ELR (cell line): ENCODE results near the gene TCAP.

Source experiments
- DNase-seq: peaks from one replicate; pipeline ENCODE4 v3.0.0-alpha.2; 2015; ENCODE audit warnings: low read depth

Gene TCAP

DNA sequence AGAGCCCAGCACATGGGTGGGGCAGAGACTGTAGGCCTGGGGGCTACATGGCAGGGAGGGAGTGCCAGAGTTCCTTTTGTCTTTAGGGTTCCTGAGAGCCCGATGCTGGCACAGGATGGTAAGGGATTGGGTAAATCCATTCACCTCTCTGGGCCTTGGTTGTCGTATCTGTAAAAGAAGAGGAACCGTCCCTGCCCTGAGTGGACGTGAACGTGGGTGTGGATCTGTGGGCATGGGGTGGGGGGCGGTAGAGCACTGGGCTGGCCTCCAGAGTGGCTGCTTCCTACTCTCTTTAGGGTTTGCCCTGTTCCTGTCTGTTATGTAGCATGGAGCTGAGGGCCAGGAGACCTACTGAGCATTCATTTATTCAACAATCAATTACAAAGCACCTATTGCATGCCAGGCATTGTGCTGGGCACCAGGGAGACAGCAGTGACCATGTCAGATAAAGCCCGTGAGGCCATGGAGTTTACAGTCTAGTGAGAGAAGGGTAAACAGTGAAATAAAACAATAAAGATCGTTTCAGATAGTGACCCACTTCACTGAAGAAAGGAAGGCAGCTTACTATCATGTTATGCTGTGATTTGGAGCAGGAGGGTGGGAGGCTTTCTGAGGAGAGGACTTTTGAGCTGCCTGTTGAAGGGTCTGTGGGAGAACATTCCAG is 13.1 kb upstream of the TCAP start:
- no peak for DNase-seq

DNA sequence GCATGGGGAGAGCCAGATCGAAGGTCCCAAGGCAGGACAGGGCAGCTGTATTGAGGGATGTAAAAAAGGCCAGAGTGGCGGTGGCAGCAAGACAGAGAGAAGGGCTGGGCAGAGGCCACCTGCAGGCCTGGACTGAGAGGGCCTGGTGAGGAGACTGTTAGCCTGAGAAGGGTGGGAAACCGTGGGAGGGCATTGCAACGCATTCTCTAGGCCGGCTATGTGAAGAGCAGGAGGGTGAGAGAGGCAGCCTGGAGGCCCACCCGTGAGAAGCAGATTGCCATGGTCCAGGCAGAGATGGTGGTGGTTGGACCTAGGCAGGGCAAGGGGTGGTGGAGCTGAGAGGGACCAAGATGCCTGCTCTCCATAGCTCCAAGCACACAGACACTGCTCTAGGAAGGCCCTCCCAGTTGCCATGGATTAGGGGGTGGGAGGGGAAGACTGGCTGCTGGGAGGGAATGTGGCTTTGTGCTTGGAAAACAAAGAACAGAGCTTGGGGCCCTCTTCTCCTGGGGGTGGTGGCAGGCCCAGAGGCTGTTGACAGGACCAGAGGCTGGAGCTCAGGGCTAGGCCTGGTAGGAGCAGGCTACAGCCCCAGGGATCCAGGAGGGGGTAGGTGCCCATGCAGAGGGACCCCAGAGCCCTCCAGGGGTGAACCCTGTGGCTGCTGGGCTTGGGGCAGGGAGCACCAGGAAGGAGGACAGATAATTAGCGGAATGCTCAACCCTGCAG is 12.4 kb upstream of the TCAP start:
- no peak for DNase-seq

DNA sequence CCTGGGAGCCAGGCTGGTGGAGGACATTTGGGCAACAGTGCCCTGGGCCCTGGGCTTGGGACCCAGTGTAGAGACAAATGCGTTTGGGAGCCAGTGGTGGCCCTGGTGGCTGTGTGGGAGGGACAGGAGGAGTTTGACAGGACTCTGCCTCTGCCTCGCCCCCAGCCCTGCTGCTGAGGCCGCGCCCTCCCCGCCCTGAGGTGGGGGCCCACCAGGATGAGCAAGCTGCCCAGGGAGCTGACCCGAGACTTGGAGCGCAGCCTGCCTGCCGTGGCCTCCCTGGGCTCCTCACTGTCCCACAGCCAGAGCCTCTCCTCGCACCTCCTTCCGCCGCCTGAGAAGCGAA is 11.9 kb upstream of the TCAP start:
- DNase-seq = no peak

DNA sequence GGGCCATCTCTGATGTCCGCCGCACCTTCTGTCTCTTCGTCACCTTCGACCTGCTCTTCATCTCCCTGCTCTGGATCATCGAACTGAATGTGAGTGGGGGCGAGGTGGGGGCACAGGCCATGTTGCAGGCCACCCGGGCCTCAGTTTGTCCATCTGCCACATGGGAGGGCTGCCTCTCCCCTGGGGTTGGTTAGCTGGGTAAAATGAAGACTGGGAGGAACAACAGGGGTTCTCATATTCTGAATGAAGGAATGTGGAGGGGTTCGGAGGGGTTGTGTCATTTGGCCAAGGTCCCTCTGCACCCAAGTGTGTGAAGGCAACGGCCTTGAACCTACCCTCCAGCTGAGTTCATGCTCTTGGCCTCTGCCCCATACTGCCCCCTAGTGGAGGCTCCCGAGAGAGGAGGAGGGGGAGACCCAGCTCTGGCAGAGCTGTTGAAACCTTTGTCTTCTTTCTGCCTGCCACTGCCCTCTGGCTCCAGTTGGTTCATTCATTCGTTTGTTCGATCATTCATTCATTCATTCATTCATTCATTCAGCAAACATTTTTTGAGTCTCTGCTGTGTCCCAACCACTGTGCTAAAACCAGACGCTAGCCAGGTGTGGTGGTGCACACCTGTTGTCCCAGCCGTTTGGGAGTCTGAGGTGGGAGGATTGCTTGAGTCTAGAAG is 11.4 kb upstream of the TCAP start:
- peak; percentile 67 for DNase-seq

DNA sequence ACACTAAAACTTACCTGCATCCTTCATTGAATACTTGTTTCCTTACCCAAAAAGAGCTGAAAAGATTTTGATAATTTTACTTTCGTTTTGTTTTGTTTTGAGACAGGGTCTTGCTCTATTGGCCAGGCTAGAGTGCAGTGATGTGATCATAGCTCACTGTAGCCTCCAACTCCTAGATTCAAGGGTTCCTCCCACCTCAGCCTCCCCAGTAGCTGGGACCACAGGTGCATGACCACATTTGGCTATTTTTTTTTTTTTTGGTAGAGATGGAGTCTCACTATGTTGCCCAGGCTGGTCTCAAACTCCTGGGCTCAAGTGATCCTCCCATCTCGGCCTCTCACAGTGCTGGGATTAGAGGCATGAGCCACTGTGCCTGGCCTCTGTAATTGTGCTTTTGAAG is 10.0 kb upstream of the TCAP start:
- no peak for DNase-seq

DNA sequence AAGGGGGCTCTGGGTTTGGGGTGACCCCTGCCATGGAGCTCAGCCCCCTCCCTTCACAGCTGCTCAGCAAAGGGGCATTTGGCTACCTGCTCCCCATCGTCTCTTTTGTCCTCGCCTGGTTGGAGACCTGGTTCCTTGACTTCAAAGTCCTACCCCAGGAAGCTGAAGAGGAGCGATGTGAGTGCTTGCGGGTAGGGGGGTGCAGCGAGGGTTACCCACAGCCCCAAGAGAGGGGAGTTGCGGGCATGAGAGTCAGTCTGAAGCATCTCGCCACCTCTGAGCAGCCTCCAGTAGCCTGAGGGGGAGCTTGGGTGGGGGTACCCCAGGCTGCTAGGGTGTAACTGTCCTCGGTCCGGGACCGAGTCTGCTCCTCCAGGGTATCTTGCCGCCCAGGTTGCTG is 6.8 kb upstream of the TCAP start:
- DNase-seq = no peak

DNA sequence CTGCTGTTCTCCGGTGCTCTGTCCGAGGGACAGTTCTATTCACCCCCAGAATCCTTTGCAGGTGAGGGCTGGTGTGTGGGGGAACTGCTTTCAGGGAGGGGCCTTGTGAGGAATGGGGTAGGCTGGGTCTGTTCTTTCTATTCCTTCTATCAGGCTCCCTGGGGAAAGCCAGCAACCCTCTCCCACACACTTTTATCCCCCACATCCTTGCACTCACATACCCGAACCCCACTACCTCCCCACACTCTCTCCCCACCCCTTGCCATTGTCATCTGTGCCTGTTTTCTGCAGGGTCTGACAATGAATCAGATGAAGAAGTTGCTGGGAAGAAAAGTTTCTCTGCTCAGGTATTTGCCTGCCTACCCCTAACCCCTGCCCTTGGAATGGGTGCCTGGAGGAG is 6.4 kb upstream of the TCAP start:
- DNase-seq = no peak

DNA sequence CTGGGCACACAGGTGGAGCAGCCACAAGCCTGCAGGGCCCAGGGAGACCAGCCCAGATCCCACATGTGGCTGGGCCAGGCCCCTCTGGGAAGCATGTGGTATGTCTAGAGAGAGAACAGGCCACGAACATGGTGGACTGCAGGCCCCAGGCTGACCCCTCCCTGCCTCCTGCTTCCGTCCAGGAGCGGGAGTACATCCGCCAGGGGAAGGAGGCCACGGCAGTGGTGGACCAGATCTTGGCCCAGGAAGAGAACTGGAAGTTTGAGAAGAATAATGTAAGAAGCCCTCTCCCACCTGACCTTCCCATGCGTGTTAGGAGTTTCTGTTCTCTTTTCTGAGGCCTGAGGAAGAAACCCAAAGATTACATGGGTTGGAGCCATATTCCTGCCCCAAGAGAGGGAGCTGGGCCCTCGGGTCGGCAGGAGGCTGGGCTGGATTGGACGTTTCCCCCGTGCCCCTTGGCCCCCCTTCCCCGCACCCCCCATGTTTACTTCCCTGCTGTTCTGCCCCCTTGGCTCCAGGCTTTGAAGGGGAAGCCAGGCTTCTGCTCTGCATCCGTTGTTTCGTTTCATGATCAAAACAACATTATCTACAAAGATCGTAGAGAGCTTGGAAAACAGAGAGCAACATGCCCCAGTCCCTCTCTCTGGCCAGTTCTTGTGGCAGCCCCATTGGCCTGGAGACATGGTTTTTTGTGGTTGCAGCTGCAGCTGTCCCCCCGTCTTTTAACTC is 5.7 kb upstream of the TCAP start:
- no peak for DNase-seq

DNA sequence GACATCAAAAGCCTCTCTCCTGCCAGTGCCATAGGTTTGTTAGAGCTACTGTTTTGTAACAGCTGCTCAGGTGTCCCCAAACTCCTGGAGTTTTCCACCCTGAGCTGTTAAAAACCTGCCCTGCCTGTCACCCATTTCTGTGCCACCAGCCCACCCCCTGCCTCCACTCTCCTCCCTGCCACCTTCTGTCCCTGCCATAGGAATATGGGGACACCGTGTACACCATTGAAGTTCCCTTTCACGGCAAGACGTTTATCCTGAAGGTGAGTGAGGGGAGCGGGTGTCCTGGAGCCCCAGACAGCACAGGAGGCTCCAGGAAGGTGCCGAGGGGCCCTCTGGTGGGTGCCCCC is 5.2 kb upstream of the TCAP start:
- DNase-seq = no peak

DNA sequence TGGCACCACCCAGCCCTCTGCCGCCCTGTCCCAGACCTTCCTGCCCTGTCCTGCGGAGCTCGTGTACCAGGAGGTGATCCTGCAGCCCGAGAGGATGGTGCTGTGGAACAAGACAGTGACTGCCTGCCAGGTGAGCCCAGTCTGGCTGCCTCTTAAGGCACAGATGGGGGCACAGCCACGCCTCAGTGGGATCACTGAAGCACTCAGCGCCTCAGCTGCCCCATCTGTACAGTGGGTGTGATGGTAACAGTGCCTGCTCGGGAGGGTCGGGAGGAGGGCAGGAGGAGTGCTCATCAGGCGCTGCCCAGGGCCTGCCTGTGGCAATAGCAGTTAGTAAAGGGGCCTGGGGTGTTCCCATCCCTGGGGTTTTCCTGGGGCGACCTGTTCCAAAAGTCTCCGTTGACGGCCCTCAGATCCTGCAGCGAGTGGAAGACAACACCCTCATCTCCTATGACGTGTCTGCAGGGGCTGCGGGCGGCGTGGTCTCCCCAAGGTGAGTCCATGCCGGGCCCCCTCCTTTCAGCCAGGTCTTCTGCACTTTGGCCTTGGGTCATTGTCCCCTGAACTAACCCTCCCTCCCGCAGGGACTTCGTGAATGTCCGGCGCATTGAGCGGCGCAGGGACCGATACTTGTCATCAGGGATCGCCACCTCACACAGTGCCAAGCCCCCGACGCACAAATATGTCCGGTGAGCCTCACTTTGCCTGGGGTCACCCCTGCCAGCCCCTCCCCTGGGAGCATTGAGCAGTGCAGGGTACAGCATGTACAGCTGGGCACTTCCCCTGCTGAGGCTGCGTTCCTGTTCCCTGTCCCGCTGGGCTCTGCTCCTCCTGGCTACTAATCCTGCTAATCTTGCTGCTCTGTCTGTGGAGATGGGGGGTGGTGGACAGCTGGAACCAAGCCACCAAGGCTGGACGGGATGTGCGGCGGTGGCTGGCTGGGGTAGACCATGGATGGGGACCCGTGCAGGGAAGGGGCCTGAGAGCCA is 4.5 kb upstream of the TCAP start:
- no peak for DNase-seq

DNA sequence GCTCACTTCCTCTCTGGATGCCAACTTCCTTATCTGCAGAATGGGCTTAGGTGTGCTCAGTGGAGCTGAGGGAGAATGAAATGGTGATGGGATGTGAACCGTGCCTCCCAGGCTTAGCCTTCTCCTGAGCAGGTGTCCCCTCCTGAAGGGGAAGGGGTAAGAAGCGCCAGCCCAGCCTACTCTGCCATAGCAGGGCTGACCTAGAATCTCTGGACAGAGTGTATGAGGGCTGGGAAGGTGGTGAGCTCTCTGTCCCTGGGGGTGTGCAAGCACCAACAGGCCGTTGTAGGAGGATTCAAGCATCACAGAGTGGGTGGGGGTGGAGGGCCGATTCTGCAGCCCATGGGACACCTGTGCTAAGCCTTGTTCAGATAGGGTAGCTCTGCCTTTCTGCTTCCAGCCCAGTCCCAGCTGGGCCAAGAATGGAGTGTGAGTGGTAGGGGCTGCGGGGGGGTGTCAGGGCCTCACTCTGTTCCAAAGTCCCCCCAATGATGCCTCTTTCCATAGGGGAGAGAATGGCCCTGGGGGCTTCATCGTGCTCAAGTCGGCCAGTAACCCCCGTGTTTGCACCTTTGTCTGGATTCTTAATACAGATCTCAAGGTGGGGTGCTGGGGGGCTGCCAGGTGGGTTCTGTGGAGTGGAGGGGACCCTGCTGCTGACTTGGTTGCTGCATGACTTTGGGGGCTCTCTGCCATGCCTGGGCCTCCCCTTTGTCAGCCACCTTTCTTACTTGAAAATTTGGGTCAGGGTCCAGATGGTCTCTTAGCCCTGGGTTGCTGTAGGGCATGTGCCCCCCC is 3.2 kb upstream of the TCAP start:
- no peak for DNase-seq

DNA sequence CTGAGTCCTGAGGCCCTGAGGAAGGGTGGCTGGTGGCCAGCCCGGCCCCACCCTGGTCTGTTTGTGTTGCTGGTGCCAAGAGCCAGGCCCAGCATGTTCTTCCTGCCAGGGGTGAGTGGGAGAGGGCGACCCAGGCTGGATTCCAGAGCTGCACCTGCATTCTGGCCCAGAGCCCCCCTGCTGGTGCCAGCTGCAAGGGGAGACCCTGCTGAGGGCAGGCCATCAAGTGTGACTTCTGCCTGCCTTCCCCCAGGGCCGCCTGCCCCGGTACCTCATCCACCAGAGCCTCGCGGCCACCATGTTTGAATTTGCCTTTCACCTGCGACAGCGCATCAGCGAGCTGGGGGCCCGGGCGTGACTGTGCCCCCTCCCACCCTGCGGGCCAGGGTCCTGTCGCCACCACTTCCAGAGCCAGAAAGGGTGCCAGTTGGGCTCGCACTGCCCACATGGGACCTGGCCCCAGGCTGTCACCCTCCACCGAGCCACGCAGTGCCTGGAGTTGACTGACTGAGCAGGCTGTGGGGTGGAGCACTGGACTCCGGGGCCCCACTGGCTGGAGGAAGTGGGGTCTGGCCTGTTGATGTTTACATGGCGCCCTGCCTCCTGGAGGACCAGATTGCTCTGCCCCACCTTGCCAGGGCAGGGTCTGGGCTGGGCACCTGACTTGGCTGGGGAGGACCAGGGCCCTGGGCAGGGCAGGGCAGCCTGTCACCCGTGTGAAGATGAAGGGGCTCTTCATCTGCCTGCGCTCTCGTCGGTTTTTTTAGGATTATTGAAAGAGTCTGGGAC is 2.4 kb upstream of the TCAP start:
- DNase-seq = no peak

DNA sequence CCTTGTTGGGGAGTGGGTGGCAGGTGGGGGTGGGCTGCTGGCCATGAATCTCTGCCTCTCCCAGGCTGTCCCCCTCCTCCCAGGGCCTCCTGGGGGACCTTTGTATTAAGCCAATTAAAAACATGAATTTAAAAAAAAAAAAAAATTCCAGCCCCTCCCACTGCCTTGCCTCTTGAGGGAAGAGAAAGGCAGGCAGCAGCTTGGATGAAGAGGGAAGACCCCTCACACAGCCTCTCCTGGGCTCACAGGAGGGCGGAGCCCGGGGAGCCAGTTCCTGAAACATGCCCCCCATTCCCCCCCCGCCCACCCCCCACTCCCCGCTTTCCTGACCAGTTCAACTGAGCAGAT is 1.8 kb upstream of the TCAP start:
- peak; percentile 25 for DNase-seq

DNA sequence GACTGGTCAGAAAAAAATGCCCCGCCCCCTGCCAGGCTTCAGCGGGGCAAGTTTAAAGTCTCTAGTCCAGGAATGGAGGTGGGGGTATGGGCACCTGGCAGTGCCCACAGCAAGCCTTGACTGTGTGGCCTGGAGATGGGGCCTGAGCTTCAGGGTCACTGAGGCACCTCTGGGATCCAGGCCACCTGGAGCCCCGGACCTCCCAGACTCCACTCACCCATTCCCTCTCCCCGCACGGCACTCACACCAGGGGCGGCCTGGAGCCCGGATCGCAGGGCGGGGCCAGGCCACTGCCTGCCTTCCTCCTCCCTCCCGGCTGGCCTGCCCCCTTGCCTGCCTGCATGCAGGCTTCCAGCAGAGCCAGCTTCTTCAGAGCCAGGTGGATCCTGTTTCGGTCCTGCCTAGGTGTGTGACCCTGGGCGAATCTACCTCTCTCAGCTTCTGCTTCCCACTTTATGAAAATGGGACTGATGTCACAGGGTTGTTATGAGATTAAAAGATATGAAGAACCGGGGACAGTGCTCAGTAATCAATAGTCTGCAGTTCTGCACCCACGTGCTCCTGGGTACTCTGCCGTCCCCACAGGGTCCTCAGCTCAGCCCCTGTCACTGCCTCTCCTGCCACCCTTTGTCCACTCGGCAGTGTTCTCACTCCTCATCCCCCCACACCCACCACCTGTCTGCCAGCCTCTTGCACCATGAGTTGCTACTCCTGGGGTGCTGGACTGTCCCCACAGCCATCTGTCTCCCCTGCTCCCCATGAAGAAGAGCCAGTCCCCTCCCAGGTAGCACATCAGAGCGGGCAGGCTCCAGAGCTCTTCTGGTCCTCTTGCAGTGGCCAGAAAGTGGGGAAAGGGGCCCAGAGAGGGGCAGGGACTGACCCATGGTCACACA is 1.2 kb upstream of the TCAP start:
- peak; percentile 23 for DNase-seq

DNA sequence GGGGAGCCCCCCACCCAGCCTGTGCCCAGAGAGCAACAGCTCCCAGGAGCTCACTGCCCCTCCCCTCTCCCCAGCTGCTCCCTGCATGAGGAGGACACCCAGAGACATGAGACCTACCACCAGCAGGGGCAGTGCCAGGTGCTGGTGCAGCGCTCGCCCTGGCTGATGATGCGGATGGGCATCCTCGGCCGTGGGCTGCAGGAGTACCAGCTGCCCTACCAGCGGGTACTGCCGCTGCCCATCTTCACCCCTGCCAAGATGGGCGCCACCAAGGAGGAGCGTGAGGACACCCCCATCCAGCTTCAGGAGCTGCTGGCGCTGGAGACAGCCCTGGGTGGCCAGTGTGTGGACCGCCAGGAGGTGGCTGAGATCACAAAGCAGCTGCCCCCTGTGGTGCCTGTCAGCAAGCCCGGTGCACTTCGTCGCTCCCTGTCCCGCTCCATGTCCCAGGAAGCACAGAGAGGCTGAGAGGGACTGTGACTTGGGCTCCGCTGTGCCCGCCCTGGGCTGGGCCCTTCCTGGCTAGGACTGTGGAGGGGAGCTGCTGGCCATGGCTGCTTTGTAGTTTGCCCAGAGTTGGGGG is 584 bp downstream of the TCAP start:
- peak; percentile 40 for DNase-seq

DNA sequence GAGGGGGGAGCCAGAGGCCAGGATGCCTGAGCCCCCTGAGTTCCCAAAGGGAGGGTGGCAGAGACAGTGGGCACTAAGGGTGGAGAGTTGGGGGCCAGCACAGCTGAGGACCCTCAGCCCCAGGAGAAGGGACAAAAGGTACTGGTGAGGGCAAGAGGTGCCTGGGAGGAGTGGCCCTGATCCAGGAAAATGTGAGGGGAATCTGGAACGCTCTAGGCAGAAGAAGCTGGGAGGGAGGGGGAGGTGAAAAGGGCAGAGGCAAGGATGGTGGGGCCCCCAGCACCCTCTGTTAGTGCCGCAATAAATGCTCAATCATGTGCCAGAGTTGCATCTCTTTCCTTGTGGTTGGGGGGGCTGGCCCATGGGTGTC is 1.1 kb downstream of the TCAP start:
- DNase-seq = no peak

DNA sequence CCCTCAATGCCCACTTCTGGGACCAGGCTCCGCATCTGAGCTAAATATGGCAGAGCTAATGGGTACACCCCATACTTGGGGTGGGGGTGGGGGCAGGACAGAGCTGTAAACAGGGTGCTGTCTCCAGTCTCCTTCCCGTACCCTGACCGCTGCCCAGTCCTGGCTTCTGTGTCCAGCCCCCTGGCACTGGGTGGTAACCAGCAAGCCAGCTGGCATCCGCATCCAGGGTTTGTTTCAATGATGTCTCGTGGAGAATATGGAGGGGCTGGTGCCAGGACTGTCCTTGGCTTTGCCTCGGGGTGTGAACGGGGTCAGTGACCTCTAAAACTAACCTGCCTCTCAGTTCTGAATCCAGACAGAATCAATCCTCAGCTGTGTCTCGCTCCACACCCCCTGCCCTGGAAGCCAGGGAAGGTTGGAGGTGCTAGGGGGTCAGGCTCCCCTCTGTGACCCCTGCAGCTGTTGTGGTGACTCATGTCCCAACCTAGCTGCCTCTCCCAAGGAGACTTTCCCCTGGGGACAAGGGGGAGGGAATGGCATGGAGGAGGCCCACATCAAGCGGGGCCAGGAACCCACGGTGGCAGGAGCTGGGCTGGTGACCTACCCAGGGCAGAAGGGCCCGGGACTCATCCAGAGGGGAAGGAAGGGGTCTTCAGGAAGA is 1.6 kb downstream of the TCAP start:
- DNase-seq = no peak

DNA sequence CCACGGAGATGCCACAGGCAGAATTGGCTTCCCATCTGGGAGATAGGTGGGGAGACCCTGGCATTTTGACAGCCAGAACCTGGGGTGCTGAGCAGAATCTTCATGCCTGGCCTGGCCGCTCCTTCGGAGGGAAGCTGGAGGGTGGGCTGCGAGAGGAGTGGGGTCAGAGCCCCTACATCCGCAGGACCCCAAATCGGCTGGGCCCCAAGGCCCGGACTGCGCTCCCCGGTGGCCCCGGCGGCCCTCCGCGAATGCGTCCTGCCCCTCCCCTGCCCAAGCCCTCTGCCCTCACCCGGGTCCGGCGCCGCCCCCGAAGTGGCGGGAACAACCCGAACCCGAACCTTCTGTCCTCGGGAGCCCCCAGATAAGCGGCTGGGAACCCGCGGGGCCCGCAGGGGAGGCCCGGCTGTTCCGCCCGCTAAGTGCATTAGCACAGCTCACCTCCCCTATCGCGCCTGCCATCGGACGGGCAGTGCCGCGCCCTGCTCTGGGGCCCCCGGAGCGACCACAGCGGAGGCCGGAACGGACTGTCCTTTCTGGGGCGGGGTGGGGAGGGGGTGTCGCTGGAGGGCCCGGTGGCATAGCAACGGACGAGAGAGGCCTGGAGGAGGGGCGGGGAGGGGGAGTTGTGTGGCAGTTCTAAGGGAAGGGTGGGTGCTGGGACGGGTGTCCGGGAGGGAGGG is 2.3 kb downstream of the TCAP start:
- DNase-seq = no peak
